SK-N-SH treated with all-trans-retinoic acid at 6 μM for 48 hours (cell line): Measurements from ENCODE around the gene NEGR1.
A peak's percentile ranks its signal among the peaks of the same experiment; 100 is the strongest.

Experiments
- CSDC2 ChIP-seq: fragments of 250-450 bp; sonication (Bioruptor Pico); IDR thresholded peaks from 2 replicates; pipeline ENCODE4 v1.5.0; 2020; ENCODE audit warnings: mild to moderate bottlenecking, moderate library complexity
- OSR1 ChIP-seq: fragments of 250-450 bp; sonication (Bioruptor Pico); IDR thresholded peaks from 2 replicates; pipeline ENCODE4 v1.8.0; 2022; ENCODE audit warnings: moderate library complexity, mild to moderate bottlenecking, inconsistent platforms
- TCF4 ChIP-seq: fragments of 250-450 bp; sonication (Bioruptor Pico); IDR thresholded peaks from 2 replicates; pipeline ENCODE4 v1.8.0; 2021; ENCODE audit warnings: mild to moderate bottlenecking, moderate library complexity, borderline replicate concordance
- ZFP3 ChIP-seq: fragments of 250-450 bp; sonication (Bioruptor Pico); IDR thresholded peaks from 2 replicates; pipeline ENCODE4 v1.5.0; 2020; ENCODE audit warnings: mild to moderate bottlenecking, moderate library complexity
- TF ChIP-seq, protein P1 (sequence below): fragments of 250-450 bp; sonication (Bioruptor Pico); IDR thresholded peaks from 2 replicates; pipeline ENCODE4 v1.5.1; 2020; ENCODE audit warnings: low read depth, mild to moderate bottlenecking, moderate library complexity
- TF ChIP-seq, protein P2 (sequence below): fragments of 250-450 bp; sonication (Bioruptor Pico); IDR thresholded peaks from 2 replicates; pipeline ENCODE4 v1.5.1; 2021; ENCODE audit warnings: mild to moderate bottlenecking, moderate library complexity
- TF ChIP-seq, protein P3 (sequence below): fragments of 250-450 bp; sonication (Bioruptor Pico); IDR thresholded peaks from 2 replicates; pipeline ENCODE4 v1.8.0; 2020; ENCODE audit warnings: mild to moderate bottlenecking, moderate library complexity, borderline replicate concordance

DNA sequence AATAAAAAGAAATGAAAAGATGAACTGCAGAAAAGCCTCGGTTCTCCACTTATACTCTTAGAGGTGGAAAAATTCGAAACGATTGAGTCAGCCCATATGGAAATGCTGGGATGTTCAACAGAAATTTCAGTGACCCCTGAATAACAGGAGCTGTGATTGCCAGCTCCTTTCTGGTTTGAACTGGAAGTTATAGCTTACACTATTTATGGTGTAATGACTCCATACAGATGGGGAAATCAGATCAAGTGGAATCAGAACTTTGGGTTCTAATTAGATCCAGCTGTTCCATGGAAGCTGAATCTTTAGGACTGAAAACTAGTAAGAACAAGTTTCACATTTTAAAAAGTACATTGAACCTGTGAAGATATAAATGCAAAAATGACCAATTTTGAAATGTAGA lies 632.2 kb downstream of the NEGR1 start:
- TF ChIP-seq TCF4 = peak; percentile 52; the same call in 1 of the 2 replicates
- TF ChIP-seq, protein P1, sequence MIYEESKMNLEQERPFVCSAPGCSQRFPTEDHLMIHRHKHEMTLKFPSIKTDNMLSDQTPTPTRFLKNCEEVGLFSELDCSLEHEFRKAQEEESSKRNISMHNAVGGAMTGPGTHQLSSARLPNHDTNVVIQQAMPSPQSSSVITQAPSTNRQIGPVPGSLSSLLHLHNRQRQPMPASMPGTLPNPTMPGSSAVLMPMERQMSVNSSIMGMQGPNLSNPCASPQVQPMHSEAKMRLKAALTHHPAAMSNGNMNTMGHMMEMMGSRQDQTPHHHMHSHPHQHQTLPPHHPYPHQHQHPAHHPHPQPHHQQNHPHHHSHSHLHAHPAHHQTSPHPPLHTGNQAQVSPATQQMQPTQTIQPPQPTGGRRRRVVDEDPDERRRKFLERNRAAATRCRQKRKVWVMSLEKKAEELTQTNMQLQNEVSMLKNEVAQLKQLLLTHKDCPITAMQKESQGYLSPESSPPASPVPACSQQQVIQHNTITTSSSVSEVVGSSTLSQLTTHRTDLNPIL (CRISPR knock-in tag) = no peak
- TF ChIP-seq, protein P2, sequence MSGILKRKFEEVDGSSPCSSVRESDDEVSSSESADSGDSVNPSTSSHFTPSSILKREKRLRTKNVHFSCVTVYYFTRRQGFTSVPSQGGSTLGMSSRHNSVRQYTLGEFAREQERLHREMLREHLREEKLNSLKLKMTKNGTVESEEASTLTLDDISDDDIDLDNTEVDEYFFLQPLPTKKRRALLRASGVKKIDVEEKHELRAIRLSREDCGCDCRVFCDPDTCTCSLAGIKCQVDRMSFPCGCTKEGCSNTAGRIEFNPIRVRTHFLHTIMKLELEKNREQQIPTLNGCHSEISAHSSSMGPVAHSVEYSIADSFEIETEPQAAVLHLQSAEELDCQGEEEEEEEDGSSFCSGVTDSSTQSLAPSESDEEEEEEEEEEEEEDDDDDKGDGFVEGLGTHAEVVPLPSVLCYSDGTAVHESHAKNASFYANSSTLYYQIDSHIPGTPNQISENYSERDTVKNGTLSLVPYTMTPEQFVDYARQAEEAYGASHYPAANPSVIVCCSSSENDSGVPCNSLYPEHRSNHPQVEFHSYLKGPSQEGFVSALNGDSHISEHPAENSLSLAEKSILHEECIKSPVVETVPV = no peak
- TF ChIP-seq CSDC2 = no peak
- no peak for TF ChIP-seq OSR1
- no peak for TF ChIP-seq ZFP3 (CRISPR knock-in tag)
- TF ChIP-seq, protein P3, sequence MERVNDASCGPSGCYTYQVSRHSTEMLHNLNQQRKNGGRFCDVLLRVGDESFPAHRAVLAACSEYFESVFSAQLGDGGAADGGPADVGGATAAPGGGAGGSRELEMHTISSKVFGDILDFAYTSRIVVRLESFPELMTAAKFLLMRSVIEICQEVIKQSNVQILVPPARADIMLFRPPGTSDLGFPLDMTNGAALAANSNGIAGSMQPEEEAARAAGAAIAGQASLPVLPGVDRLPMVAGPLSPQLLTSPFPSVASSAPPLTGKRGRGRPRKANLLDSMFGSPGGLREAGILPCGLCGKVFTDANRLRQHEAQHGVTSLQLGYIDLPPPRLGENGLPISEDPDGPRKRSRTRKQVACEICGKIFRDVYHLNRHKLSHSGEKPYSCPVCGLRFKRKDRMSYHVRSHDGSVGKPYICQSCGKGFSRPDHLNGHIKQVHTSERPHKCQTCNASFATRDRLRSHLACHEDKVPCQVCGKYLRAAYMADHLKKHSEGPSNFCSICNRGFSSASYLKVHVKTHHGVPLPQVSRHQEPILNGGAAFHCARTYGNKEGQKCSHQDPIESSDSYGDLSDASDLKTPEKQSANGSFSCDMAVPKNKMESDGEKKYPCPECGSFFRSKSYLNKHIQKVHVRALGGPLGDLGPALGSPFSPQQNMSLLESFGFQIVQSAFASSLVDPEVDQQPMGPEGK (CRISPR knock-in tag) = no peak
